AG04449 (cell line): ENCODE results near the gene THBS4.

Experiments used
- CTCF ChIA-PET: fragments of 350-600 bp; formaldehyde crosslinking; extraction: SDS; loops from one replicate; lab custom pipeline; 2021; ENCODE audit warnings: antibody characterized with exemption; lab: Yijun Ruan, JAX
- POLR2A ChIA-PET: fragments of 400-600, 350-600 bp; formaldehyde crosslinking; extraction: SDS; loops from one replicate; lab custom pipeline; 2020; ENCODE audit warnings: antibody characterized with exemption, inconsistent platforms; lab: Yijun Ruan, JAX
- DNase-seq: peaks from one replicate; pipeline ENCODE4 v3.0.0-alpha.2; 2010; ENCODE audit warnings: low read depth, low spot score
- H3K4me3 ChIP-seq: 2 replicates; pipeline ENCODE4 v1.5.1; 2011; ENCODE audit warnings: low read depth, mild to moderate bottlenecking, control low read depth, low read length
- CTCF ChIP-seq: IDR thresholded peaks from one replicate; pipeline ENCODE4 v1.5.1; 2011; ENCODE audit warnings: mild to moderate bottlenecking, moderate library complexity, low read length, control low read depth, inconsistent platforms; ENCODE audit not compliant: insufficient read depth; ENCODE audit errors: missing control alignments

Gene THBS4

GRCh38 chr5:80117446-80117845, 82.3 kb downstream of the THBS4 start:
- POLR2A ChIA-PET: no interaction called here
- DNase-seq: no peak

GRCh38 chr5:80119372-80119771, 84.2 kb downstream of the THBS4 start:
- H3K4me3 ChIP-seq: no peak overlapping the region
- ChIA-PET CTCF (interaction anchor here (0.8 kb wide), 1 partner anchor 36 kb away, joined by 4 read pairs; no protein-coding TSS in a partner anchor), POLR2A (no interaction called here)
- no peak for DNase-seq
- no peak for TF ChIP-seq CTCF

More at GRCh38 chr5:80117446-80117845, 82.3 kb downstream of the THBS4 start:
- CTCF ChIA-PET: interaction anchor here (1.5 to 1.9 kb wide), 2 partner anchors 9 to 190 kb away, joined by 5 to 7 read pairs; no protein-coding TSS in a partner anchor
- TF ChIP-seq CTCF: no peak
- H3K4me3 ChIP-seq: no peak overlapping the region

GRCh38 chr5:80122579-80122978, 87.4 kb downstream of the THBS4 start:
- CTCF ChIA-PET: interaction anchor here (1.1 kb wide), 1 partner anchor 18 kb away, joined by 3 read pairs; no protein-coding TSS in a partner anchor
- POLR2A ChIA-PET: no interaction called here
- no peak for TF ChIP-seq CTCF
- no peak for DNase-seq
- no peak overlapping the region for H3K4me3 ChIP-seq

GRCh38 chr5:80124121-80124918, 89.2 kb downstream of the THBS4 start:
- ChIA-PET POLR2A (no interaction called here), CTCF (no interaction called here)
- no peak for TF ChIP-seq CTCF

GRCh38 chr5:80125022-80125961, 90.1 kb downstream of the THBS4 start:
- TF ChIP-seq CTCF: no peak
- ChIA-PET POLR2A (no interaction called here), CTCF (interaction anchor here (0.8 to 1.9 kb wide), 6 partner anchors 9 to 182 kb away, joined by 3 to 7 read pairs (median 4); no protein-coding TSS in a partner anchor)
- H3K4me3 ChIP-seq: no peak overlapping the region
- DNase-seq: no peak

More at GRCh38 chr5:80124121-80124918, 89.2 kb downstream of the THBS4 start:
- no peak overlapping the region for H3K4me3 ChIP-seq
- no peak for DNase-seq
